Endothelial cell of umbilical vein (primary cell): ENCODE data around the gene INHA. TPM values are rescaled to one million over a fixed set of nuclear protein-coding genes. Genes with fewer than 3 reads are reported as not detected.

Source experiments
- BruUV-seq: library from RNA; stranded (reverse); fragments of 400-500 nt; replicated peaks from 2 replicates; lab custom pipeline; 2021; lab: Mats Ljungman, UMichigan
- CTCF ChIA-PET: fragments of 300-600, 350-600 bp; sonication (Branson Sonifier 250); formaldehyde crosslinking; loops from one replicate; lab custom pipeline; 2021; ENCODE audit warnings: antibody characterized with exemption, inconsistent platforms; lab: Charles Lee
- POLR2A ChIA-PET: fragments of 300-600, 350-600 bp; sonication (Branson Sonifier 250); formaldehyde crosslinking; loops from one replicate; lab custom pipeline; 2021; ENCODE audit warnings: antibody characterized with exemption, inconsistent platforms; lab: Charles Lee
- DNase-seq: peaks from one replicate; pipeline ENCODE4 v3.0.0-alpha.2; 2011; ENCODE audit warnings: low read depth, low spot score
- FAIRE-seq: peaks from 2 replicates; lab custom pipeline; 2011; peaks lifted over from hg19 to GRCh38; lab: Jason Lieb, UNC
- H2AFZ ChIP-seq: 2 replicates; pipeline ENCODE4 v1.6.0; 2012; ENCODE audit warnings: low read depth, low read length, control low read depth, inconsistent platforms
- H3K27ac ChIP-seq: 2 replicates; pipeline ENCODE4 v1.5.1; 2011; ENCODE audit warnings: low read depth, mild to moderate bottlenecking, control low read depth, low read length, moderate library complexity; ENCODE audit not compliant: insufficient read depth
- H3K27me3 ChIP-seq, 2 experiments: 2 replicates each; pipeline versions ENCODE4 v1.6.0 to v1.6.1; 2011; ENCODE audit warnings: low read length in 2 of 2, mixed read lengths in 1 of 2; ENCODE audit not compliant: control insufficient read depth in 2 of 2, insufficient read depth in 2 of 2
- H3K36me3 ChIP-seq, 2 experiments: 2 replicates in 1 of 2; 3 replicates in 1 of 2; pipeline ENCODE4 v1.5.1; 2011; ENCODE audit warnings: low read length in 2 of 2, mild to moderate bottlenecking in 1 of 2, moderate library complexity in 1 of 2; ENCODE audit not compliant: control insufficient read depth in 2 of 2, insufficient read depth in 2 of 2; ENCODE audit errors: extremely low read depth in 1 of 2
- H3K4me1 ChIP-seq: 3 replicates; pipeline ENCODE4 v1.5.1; 2011; ENCODE audit warnings: mild to moderate bottlenecking, low read length; ENCODE audit not compliant: control insufficient read depth, insufficient read depth; ENCODE audit errors: extremely low read depth
- H3K4me2 ChIP-seq: 2 replicates; pipeline ENCODE4 v1.6.1; 2011; ENCODE audit warnings: low read length, control low read depth, mixed read lengths; ENCODE audit not compliant: insufficient read depth
- H3K4me3 ChIP-seq, 3 experiments: fragments of 200-600 bp in 1 of 3; sonication (generic), shearing (Covaris generic) in 1 of 3; replicated peaks in 1 of 3; 2 replicates each; pipeline ENCODE4 v1.5.1; 2011 to 2016; ENCODE audit warnings: control low read depth in 3 of 3, low read length in 3 of 3, mild to moderate bottlenecking in 2 of 3, inconsistent platforms in 1 of 3, low read depth in 1 of 3, moderate library complexity in 1 of 3; ENCODE audit not compliant: insufficient read depth in 1 of 3
- H3K79me2 ChIP-seq: 2 replicates; pipeline ENCODE4 v1.6.0; 2012; ENCODE audit warnings: low read length, inconsistent platforms; ENCODE audit not compliant: control insufficient read depth, insufficient read depth
- H3K9ac ChIP-seq: replicated peaks from 2 replicates; pipeline ENCODE3; 2011; ENCODE audit warnings: low read length, control low read depth; ENCODE audit not compliant: insufficient read depth; ENCODE audit errors: extremely low read depth
- H3K9me1 ChIP-seq: replicated peaks from 3 replicates; pipeline ENCODE4 v1.6.0; 2011; ENCODE audit warnings: mild to moderate bottlenecking, low read length; ENCODE audit not compliant: control insufficient read depth, insufficient read depth; ENCODE audit errors: extremely low read depth
- H3K9me3 ChIP-seq: replicated peaks from 2 replicates; pipeline ENCODE4 v1.5.1; 2012; ENCODE audit warnings: low read length, inconsistent platforms; ENCODE audit not compliant: control insufficient read depth, insufficient read depth
- H4K20me1 ChIP-seq: replicated peaks from 2 replicates; pipeline ENCODE3; 2011; ENCODE audit warnings: mild to moderate bottlenecking, low read length; ENCODE audit not compliant: control insufficient read depth, insufficient read depth; ENCODE audit errors: extremely low read depth
- CTCF ChIP-seq, 2 donors: IDR thresholded peaks; 1 replicate in 1 of 2; 2 replicates in 1 of 2; pipeline ENCODE4 v1.5.1; 2011; ENCODE audit warnings: low read length in 2 of 2, mild to moderate bottlenecking in 2 of 2, moderate library complexity in 2 of 2, control low read depth in 1 of 2, inconsistent platforms in 1 of 2, low read depth in 1 of 2; ENCODE audit not compliant: insufficient read depth in 1 of 2; ENCODE audit errors: extremely low read depth in 1 of 2
- FOS ChIP-seq: IDR thresholded peaks from 2 replicates; pipeline ENCODE4 v1.6.1; 2011; ENCODE audit warnings: mild to moderate bottlenecking, low read length, moderate library complexity, borderline replicate concordance; ENCODE audit not compliant: insufficient read depth
- GATA2 ChIP-seq: IDR thresholded peaks from 2 replicates; pipeline ENCODE4 v1.7.0; 2011; ENCODE audit warnings: low read depth, mild to moderate bottlenecking, moderate library complexity, mixed read lengths, low read length; ENCODE audit not compliant: insufficient read length, insufficient read depth
- JUN ChIP-seq: IDR thresholded peaks from 2 replicates; pipeline ENCODE4 v1.6.1; 2011; ENCODE audit warnings: borderline replicate concordance, low read depth; ENCODE audit not compliant: insufficient read length, insufficient read depth
- MAX ChIP-seq: IDR thresholded peaks from 2 replicates; pipeline ENCODE4 v1.6.1; 2011; ENCODE audit not compliant: insufficient read depth, insufficient read length
- MYC ChIP-seq: IDR thresholded peaks from one replicate; pipeline ENCODE4 v1.6.1; 2011; ENCODE audit warnings: mild to moderate bottlenecking, low read depth, low read length
- POLR2A ChIP-seq: IDR thresholded peaks from 2 replicates; pipeline ENCODE4 v1.6.1; 2012; ENCODE audit warnings: low read depth, mild to moderate bottlenecking, control low read depth, low read length
- POLR2AphosphoS5 ChIP-seq: IDR thresholded peaks from 2 replicates; pipeline ENCODE4 v1.6.1; 2012; ENCODE audit warnings: low read depth, mild to moderate bottlenecking, control low read depth, low read length, moderate library complexity; ENCODE audit not compliant: insufficient read depth
- dilution Hi-C: fragments of 300-500 bp; cut with MboI; formaldehyde crosslinking; loops from one replicate; pipeline ENCODE4 v1.15.0; 2019; ENCODE audit warnings: low sequenced_read_pairs; ENCODE audit not compliant: extremely low pct_ligation_motif_present
- intact Hi-C: fragments of 100-400 bp; cut with micrococcal nuclease; formaldehyde crosslinking; loops from one replicate; pipeline ENCODE4 v1.10.0; 2022
- polyA plus RNA-seq, 4 experiments: library from polyadenylated mRNA; depleted of rRNA in 3 of 4; stranded (reverse) in 3 of 4; unstranded in 1 of 4; fragments of >200 nt; gene quantifications; 2 replicates each; pipeline versions ENCODE4 v1.2.1 to v1.2.3, GENCODE V29; 2011 to 2012; ENCODE audit warnings: missing spikeins in 1 of 4
- total RNA-seq: library from RNA; stranded (reverse); gene quantifications from 2 replicates; pipeline ENCODE4 v1.2.3, GENCODE V29; 2021

INHA gene
- total and polyA plus RNA-seq, 2 donors (not counting 3 experiments of a cell fraction or from before 2014, with no cell fraction given): 0.06 TPM; not detected in 1

GRCh38 chr2:219565130-219566080, 6.7 kb upstream of the INHA start:
- no peak overlapping the region for H3K9ac ChIP-seq
- H3K4me2 ChIP-seq: no peak overlapping the region
- no peaks in the 10 kb centered on the region for H3K36me3 ChIP-seq
- no peaks in the 10 kb centered on the region for H4K20me1 ChIP-seq
- ChIA-PET POLR2A (interaction anchor here (1.1 kb wide), 1 partner anchor 32 kb away, joined by 5 read pairs; no protein-coding TSS in a partner anchor), CTCF (no interaction called here)
- no peak overlapping the region for H2AFZ ChIP-seq
- FAIRE-seq: no peak
- H3K27me3 ChIP-seq: peaks cover 0 to 6% of the 10 kb centered on the region in 2 experiments
- intact Hi-C loops: no loop called here
- no peaks in the 10 kb centered on the region for H3K4me1 ChIP-seq
- dilution Hi-C loops: no loop called here
- DNase-seq: no peak
- no peaks in the 10 kb centered on the region for H3K9me3 ChIP-seq
- H3K27ac ChIP-seq: no peak overlapping the region
- no peaks in the 10 kb centered on the region for H3K79me2 ChIP-seq
- no peak for TF ChIP-seq JUN
- TF ChIP-seq CTCF (IDR thresholded peaks at IDR 0.05; ENCODE audit: extremely low read depth in 1 of 2, insufficient read depth in 1 of 2, low read depth in 1 of 2, low read length in 2 of 2): no peak
- TF ChIP-seq POLR2A: no peak
- TF ChIP-seq MYC: no peak
- no peak for TF ChIP-seq MAX
- TF ChIP-seq FOS: no peak
- no peak for TF ChIP-seq POLR2AphosphoS5
- no peak for TF ChIP-seq GATA2
- no peaks in the 10 kb centered on the region for H3K9me1 ChIP-seq
- no TSS peak for BruUV-seq
- no peak overlapping the region for H3K4me3 ChIP-seq
